SK-N-SH (cell line): ENCODE measurements around the gene UBXN10. TPM values are rescaled to one million over a fixed set of nuclear protein-coding genes. Genes with fewer than 3 reads are reported as not detected.

Experiments used
- CTCF ChIA-PET: fragments of 300-600, 350-600 bp; formaldehyde crosslinking; extraction: SDS; loops from one replicate; lab custom pipeline; 2021; lab: Yijun Ruan, JAX
- POLR2A ChIA-PET: fragments of 350-600 bp; sonication (Branson Sonifier 250); formaldehyde crosslinking; extraction: SDS; loops from one replicate; lab custom pipeline; 2020; ENCODE audit warnings: antibody characterized with exemption, inconsistent platforms; lab: Yijun Ruan, JAX
- DNase-seq: peaks from one replicate; pipeline ENCODE4 v3.0.0; 2012
- H2AFZ ChIP-seq: fragments of 200-600 bp; sonication (generic); 2 replicates; pipeline ENCODE4 v1.8.1; 2016; ENCODE audit warnings: antibody characterized with exemption, mild to moderate bottlenecking, low read depth
- H3F3A ChIP-seq: fragments of 200-600 bp; sonication (generic); replicated peaks from 2 replicates; pipeline ENCODE3; 2016; ENCODE audit warnings: antibody characterized with exemption, mild to moderate bottlenecking; ENCODE audit not compliant: insufficient read depth
- H3K27ac ChIP-seq, 2 experiments: fragments of 200-500 bp in 1 of 2; fragments of 200-600 bp in 1 of 2; sonication (Bioruptor generic) in 1 of 2; sonication (generic), shearing (Covaris generic) in 1 of 2; 2 replicates each; pipeline versions ENCODE4 v1.5.1 to v1.6.1; 2014 to 2016; ENCODE audit warnings: low read depth in 2 of 2, inconsistent platforms in 1 of 2, low read length in 1 of 2, mild to moderate bottlenecking in 1 of 2, mixed read lengths in 1 of 2
- H3K27me3 ChIP-seq: fragments of 200-600 bp; sonication (generic), shearing (Covaris generic); 2 replicates; pipeline ENCODE4 v1.6.1; 2016; ENCODE audit warnings: mixed run types; ENCODE audit not compliant: insufficient read depth
- H3K36me3 ChIP-seq, 2 experiments: fragments of 200-500 bp in 1 of 2; fragments of 200-600 bp in 1 of 2; sonication (Bioruptor generic) in 1 of 2; sonication (generic) in 1 of 2; replicated peaks in 1 of 2; 2 replicates each; pipeline versions ENCODE3 to v1.5.1; 2014 to 2016; ENCODE audit warnings: low read length in 1 of 2, mild to moderate bottlenecking in 1 of 2; ENCODE audit not compliant: insufficient read depth in 2 of 2, control insufficient read depth in 1 of 2
- H3K4me1 ChIP-seq, 2 experiments: fragments of 200-500 bp in 1 of 2; fragments of 200-600 bp in 1 of 2; sonication (Bioruptor generic) in 1 of 2; sonication (generic), shearing (Covaris generic) in 1 of 2; 2 replicates each; pipeline versions ENCODE4 v1.5.1 to v1.6.1; 2014 to 2016; ENCODE audit warnings: low read depth in 1 of 2, low read length in 1 of 2, mixed run types in 1 of 2; ENCODE audit not compliant: insufficient read depth in 2 of 2, control insufficient read depth in 1 of 2
- H3K4me2 ChIP-seq: fragments of 200-600 bp; sonication (generic), shearing (Covaris generic); 2 replicates; pipeline ENCODE4 v1.6.1; 2017; ENCODE audit warnings: mixed run types
- H3K4me3 ChIP-seq, 2 experiments: fragments of 200-500 bp in 1 of 2; fragments of 200-600 bp in 1 of 2; sonication (Bioruptor generic) in 1 of 2; sonication (generic), shearing (Covaris generic) in 1 of 2; 2 replicates each; pipeline versions ENCODE4 v1.5.1 to v1.8.1; 2014 to 2016; ENCODE audit warnings: low read depth in 2 of 2, inconsistent platforms in 1 of 2, low read length in 1 of 2, mild to moderate bottlenecking in 1 of 2, mixed read lengths in 1 of 2, moderate library complexity in 1 of 2
- H3K79me2 ChIP-seq: fragments of 200-600 bp; sonication (generic); 2 replicates; pipeline ENCODE4 v1.8.1; 2017; ENCODE audit warnings: mild to moderate bottlenecking; ENCODE audit not compliant: insufficient read depth
- H3K9ac ChIP-seq: fragments of 200-600 bp; sonication (generic); 2 replicates; pipeline ENCODE4 v1.6.1; 2017; ENCODE audit warnings: mixed run types
- H3K9me2 ChIP-seq: fragments of 200-600 bp; sonication (generic); 2 replicates; pipeline ENCODE4 v1.6.1; 2017; ENCODE audit warnings: mixed run types
- H3K9me3 ChIP-seq: fragments of 200-600 bp; sonication (generic); 2 replicates; pipeline ENCODE4 v1.6.1; 2017; ENCODE audit warnings: mixed run types, mild to moderate bottlenecking, moderate library complexity
- H4K20me1 ChIP-seq: fragments of 200-600 bp; sonication (generic); 2 replicates; pipeline ENCODE4 v1.6.1; 2017; ENCODE audit warnings: mild to moderate bottlenecking, mixed run types; ENCODE audit not compliant: insufficient read depth
- CHD2 ChIP-seq: fragments of 150-350 bp; IDR thresholded peaks from 2 replicates; pipeline ENCODE4 v1.6.1; 2018; ENCODE audit warnings: low read length; ENCODE audit not compliant: partially characterized antibody
- ELF1 ChIP-seq: IDR thresholded peaks from 2 replicates; pipeline ENCODE4 v1.4.0; 2012
- EZH2phosphoT487 ChIP-seq: fragments of 200-600 bp; sonication (generic); IDR thresholded peaks from 2 replicates; pipeline ENCODE4 v1.6.1; 2017; ENCODE audit warnings: low read depth, mixed run types, mild to moderate bottlenecking, antibody characterized with exemption, moderate library complexity, borderline replicate concordance
- FOXJ3 ChIP-seq: sonication (generic); formaldehyde crosslinking; IDR thresholded peaks from 2 replicates; pipeline ENCODE4 v1.5.1; 2020; ENCODE audit warnings: mild to moderate bottlenecking, missing genetic modification reagents
- FOXM1 ChIP-seq: IDR thresholded peaks from 2 replicates; pipeline ENCODE4 v1.4.0; 2012; ENCODE audit warnings: low read depth, mild to moderate bottlenecking
- GABPA ChIP-seq: IDR thresholded peaks from 2 replicates; pipeline ENCODE4 v1.4.0; 2012; ENCODE audit warnings: low read depth, mild to moderate bottlenecking
- GATA2 ChIP-seq: sonication (generic); formaldehyde crosslinking; IDR thresholded peaks from 2 replicates; pipeline ENCODE4 v1.5.0; 2020; ENCODE audit warnings: mild to moderate bottlenecking, missing genetic modification reagents
- JUND ChIP-seq: IDR thresholded peaks from 2 replicates; pipeline ENCODE4 v1.4.0; 2012
- NRF1 ChIP-seq: IDR thresholded peaks from 2 replicates; pipeline ENCODE4 v1.6.1; 2012; ENCODE audit warnings: low read depth, mild to moderate bottlenecking, low read length
- POLR2AphosphoS5 ChIP-seq: IDR thresholded peaks from 2 replicates; pipeline ENCODE4 v1.6.1; 2012; ENCODE audit warnings: low read depth, low read length
- RCOR1 ChIP-seq: fragments of 150-350 bp; IDR thresholded peaks from 2 replicates; pipeline ENCODE4 v1.6.1; 2017; ENCODE audit warnings: antibody characterized with exemption, low read length
- SMC3 ChIP-seq: IDR thresholded peaks from 2 replicates; pipeline ENCODE4 v1.6.1; 2012; ENCODE audit warnings: low read depth, low read length, improper control_type of control experiment
- TAF1 ChIP-seq: IDR thresholded peaks from 2 replicates; pipeline ENCODE4 v1.6.1; 2012; ENCODE audit warnings: low read depth, mild to moderate bottlenecking, low read length, moderate library complexity, borderline replicate concordance
- YY1 ChIP-seq: IDR thresholded peaks from 2 replicates; pipeline ENCODE4 v1.4.0; 2012; ENCODE audit warnings: low read depth, mild to moderate bottlenecking
- WGBS: methylation state at CpG from one replicate; pipeline ENCODE4 v1.1.6; 2017; ENCODE audit warnings: low lambda C conversion rate; 5-methylcytosine and 5-hydroxymethylcytosine counted together
- polyA plus RNA-seq, 3 experiments: library from polyadenylated mRNA; depleted of rRNA; stranded (reverse); fragments of >200 nt; gene quantifications; 2 replicates each; pipeline ENCODE4 v1.2.3, GENCODE V29; 2012
- TF ChIP-seq, protein P1 (sequence below): IDR thresholded peaks from 2 replicates; pipeline ENCODE4 v1.6.1; 2012; ENCODE audit warnings: mild to moderate bottlenecking, low read depth, low read length, moderate library complexity
- TF ChIP-seq, protein P2 (sequence below): IDR thresholded peaks from 2 replicates; pipeline ENCODE4; 2012
- TF ChIP-seq, protein P3 (sequence below): IDR thresholded peaks from 2 replicates; pipeline ENCODE4 v1.4.0; 2012; ENCODE audit warnings: low read depth, borderline replicate concordance
- TF ChIP-seq, protein P4 (sequence below): fragments of 200-600 bp; sonication (generic); IDR thresholded peaks from 2 replicates; pipeline ENCODE4 v1.6.1; 2017; ENCODE audit warnings: antibody characterized with exemption, mild to moderate bottlenecking, moderate library complexity
- TF ChIP-seq, protein P5 (sequence below): IDR thresholded peaks from 2 replicates; pipeline ENCODE4 v1.4.0; 2012; ENCODE audit warnings: low read depth, borderline replicate concordance
- TF ChIP-seq, protein P6 (sequence below): IDR thresholded peaks from 2 replicates; pipeline ENCODE4 v1.4.0; 2012; ENCODE audit warnings: low read depth

Gene UBXN10
- polyA plus RNA-seq, 1 of the 3 experiments (the other 2 are of a cell fraction): not detected

DNA sequence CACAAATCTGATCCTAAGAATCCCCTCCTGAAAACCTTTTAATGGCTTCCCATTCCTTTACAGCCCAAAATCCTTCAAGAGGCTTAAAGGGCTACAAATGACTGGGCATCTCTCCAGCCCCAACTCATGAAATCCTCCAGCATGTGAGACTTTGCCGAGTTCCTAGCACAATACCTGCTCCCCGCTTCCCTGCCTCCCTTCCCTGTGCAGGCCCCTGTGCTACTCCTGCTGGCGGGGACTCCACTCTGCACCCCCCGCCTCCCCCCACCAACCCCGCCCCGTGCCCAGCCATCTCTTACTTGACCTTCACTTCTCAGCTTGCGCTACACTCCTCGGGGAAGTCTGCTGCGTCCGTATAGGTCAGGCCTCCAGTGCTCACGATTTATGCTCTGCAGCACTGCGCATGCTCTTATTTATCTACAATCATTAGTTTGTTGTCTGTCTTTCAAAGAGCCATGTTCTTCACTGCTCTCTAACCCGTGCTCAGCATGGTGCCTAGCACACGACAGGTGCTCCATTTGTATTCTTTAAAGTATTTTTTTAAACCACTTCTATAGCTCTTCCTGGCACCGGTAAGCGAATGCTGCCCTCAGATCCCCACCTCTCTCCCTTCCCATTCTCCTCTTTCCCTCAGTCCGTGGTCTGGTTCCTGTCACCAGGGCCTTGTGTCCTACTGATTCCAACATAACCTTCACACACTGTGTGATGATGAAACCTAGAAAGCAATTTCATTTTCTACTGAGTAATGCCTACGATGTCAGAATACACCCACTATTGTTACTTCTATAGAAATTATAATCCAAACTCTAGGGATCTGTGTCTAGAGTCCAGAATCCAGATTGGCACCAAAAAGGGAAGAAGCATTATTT is 37.9 kb downstream of the UBXN10 start:
- Histone ChIP-seq H3F3A (no peaks in the 10 kb centered on the region), H3K79me2 (no peaks in the 10 kb centered on the region), H3K4me3 (no peak overlapping the region), H3K36me3 (no peaks in the 10 kb centered on the region), H3K4me2 (no peak overlapping the region), H2AFZ (no peak overlapping the region), H3K27me3 (peaks cover 38% of the 10 kb centered on the region; the same call in 1 of the 2 replicates), H3K4me1 (no peaks in the 10 kb centered on the region), H3K9ac (no peak overlapping the region), H3K27ac (no peak overlapping the region), H3K9me2 (no peaks in the 10 kb centered on the region), H3K9me3 (no peaks in the 10 kb centered on the region), H4K20me1 (no peaks in the 10 kb centered on the region)
- DNase-seq: no peak
- TF ChIP-seq, protein P1, sequence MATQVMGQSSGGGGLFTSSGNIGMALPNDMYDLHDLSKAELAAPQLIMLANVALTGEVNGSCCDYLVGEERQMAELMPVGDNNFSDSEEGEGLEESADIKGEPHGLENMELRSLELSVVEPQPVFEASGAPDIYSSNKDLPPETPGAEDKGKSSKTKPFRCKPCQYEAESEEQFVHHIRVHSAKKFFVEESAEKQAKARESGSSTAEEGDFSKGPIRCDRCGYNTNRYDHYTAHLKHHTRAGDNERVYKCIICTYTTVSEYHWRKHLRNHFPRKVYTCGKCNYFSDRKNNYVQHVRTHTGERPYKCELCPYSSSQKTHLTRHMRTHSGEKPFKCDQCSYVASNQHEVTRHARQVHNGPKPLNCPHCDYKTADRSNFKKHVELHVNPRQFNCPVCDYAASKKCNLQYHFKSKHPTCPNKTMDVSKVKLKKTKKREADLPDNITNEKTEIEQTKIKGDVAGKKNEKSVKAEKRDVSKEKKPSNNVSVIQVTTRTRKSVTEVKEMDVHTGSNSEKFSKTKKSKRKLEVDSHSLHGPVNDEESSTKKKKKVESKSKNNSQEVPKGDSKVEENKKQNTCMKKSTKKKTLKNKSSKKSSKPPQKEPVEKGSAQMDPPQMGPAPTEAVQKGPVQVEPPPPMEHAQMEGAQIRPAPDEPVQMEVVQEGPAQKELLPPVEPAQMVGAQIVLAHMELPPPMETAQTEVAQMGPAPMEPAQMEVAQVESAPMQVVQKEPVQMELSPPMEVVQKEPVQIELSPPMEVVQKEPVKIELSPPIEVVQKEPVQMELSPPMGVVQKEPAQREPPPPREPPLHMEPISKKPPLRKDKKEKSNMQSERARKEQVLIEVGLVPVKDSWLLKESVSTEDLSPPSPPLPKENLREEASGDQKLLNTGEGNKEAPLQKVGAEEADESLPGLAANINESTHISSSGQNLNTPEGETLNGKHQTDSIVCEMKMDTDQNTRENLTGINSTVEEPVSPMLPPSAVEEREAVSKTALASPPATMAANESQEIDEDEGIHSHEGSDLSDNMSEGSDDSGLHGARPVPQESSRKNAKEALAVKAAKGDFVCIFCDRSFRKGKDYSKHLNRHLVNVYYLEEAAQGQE: no peak
- no peak for TF ChIP-seq TAF1
- TF ChIP-seq, protein P2, sequence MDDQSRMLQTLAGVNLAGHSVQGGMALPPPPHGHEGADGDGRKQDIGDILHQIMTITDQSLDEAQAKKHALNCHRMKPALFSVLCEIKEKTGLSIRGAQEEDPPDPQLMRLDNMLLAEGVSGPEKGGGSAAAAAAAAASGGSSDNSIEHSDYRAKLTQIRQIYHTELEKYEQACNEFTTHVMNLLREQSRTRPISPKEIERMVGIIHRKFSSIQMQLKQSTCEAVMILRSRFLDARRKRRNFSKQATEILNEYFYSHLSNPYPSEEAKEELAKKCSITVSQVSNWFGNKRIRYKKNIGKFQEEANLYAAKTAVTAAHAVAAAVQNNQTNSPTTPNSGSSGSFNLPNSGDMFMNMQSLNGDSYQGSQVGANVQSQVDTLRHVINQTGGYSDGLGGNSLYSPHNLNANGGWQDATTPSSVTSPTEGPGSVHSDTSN: no peak
- TF ChIP-seq, protein P3, sequence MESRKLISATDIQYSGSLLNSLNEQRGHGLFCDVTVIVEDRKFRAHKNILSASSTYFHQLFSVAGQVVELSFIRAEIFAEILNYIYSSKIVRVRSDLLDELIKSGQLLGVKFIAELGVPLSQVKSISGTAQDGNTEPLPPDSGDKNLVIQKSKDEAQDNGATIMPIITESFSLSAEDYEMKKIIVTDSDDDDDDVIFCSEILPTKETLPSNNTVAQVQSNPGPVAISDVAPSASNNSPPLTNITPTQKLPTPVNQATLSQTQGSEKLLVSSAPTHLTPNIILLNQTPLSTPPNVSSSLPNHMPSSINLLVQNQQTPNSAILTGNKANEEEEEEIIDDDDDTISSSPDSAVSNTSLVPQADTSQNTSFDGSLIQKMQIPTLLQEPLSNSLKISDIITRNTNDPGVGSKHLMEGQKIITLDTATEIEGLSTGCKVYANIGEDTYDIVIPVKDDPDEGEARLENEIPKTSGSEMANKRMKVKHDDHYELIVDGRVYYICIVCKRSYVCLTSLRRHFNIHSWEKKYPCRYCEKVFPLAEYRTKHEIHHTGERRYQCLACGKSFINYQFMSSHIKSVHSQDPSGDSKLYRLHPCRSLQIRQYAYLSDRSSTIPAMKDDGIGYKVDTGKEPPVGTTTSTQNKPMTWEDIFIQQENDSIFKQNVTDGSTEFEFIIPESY: no peak
- TF ChIP-seq POLR2AphosphoS5: no peak
- TF ChIP-seq, protein P4, sequence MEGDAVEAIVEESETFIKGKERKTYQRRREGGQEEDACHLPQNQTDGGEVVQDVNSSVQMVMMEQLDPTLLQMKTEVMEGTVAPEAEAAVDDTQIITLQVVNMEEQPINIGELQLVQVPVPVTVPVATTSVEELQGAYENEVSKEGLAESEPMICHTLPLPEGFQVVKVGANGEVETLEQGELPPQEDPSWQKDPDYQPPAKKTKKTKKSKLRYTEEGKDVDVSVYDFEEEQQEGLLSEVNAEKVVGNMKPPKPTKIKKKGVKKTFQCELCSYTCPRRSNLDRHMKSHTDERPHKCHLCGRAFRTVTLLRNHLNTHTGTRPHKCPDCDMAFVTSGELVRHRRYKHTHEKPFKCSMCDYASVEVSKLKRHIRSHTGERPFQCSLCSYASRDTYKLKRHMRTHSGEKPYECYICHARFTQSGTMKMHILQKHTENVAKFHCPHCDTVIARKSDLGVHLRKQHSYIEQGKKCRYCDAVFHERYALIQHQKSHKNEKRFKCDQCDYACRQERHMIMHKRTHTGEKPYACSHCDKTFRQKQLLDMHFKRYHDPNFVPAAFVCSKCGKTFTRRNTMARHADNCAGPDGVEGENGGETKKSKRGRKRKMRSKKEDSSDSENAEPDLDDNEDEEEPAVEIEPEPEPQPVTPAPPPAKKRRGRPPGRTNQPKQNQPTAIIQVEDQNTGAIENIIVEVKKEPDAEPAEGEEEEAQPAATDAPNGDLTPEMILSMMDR: no peak
- no peak for TF ChIP-seq ELF1
- no peak for TF ChIP-seq GATA2 (CRISPR knock-in tag)
- TF ChIP-seq CHD2: no peak
- TF ChIP-seq GABPA: no peak
- no peak for TF ChIP-seq NRF1
- no peak for TF ChIP-seq JUND
- TF ChIP-seq, protein P5, sequence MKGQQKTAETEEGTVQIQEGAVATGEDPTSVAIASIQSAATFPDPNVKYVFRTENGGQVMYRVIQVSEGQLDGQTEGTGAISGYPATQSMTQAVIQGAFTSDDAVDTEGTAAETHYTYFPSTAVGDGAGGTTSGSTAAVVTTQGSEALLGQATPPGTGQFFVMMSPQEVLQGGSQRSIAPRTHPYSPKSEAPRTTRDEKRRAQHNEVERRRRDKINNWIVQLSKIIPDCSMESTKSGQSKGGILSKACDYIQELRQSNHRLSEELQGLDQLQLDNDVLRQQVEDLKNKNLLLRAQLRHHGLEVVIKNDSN: no peak
- no peak for TF ChIP-seq FOXJ3 (CRISPR knock-in tag)
- TF ChIP-seq, protein P6, sequence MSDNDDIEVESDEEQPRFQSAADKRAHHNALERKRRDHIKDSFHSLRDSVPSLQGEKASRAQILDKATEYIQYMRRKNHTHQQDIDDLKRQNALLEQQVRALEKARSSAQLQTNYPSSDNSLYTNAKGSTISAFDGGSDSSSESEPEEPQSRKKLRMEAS: no peak
- no peak for TF ChIP-seq FOXM1
- TF ChIP-seq SMC3: no peak
- no peak for TF ChIP-seq YY1
- TF ChIP-seq RCOR1: no peak
- no peak for TF ChIP-seq EZH2phosphoT487
- WGBS: 60% methylated on average over 18 of the region's 18 CpGs
- ChIA-PET POLR2A (no interaction called here), CTCF (interaction anchor here (0.8 to 4.1 kb wide), 5 partner anchors 10 to 207 kb away, joined by 3 to 23 read pairs (median 3); no protein-coding TSS in a partner anchor)
